GM12878 (cell line): ENCODE results near the gene LRRC2. TPM values are rescaled to one million over a fixed set of nuclear protein-coding genes. Genes with fewer than 3 reads are reported as not detected.

Experiments used
- ATAC-seq: fragments of 200-7000 bp; cut with Tn5 transposase; 3 replicates; pipeline ENCODE4 v1.9.1; 2020; ENCODE audit warnings: mild to moderate bottlenecking, moderate library complexity
- BruUV-seq: library from RNA; stranded (reverse); fragments of 400-500 nt; replicated peaks from 2 replicates; lab custom pipeline; 2021; lab: Mats Ljungman, UMichigan
- CTCF ChIA-PET: fragments of 300-600 bp; sonication (Branson Sonifier 250); formaldehyde crosslinking; extraction: SDS; loops from one replicate; lab custom pipeline; 2021; ENCODE audit warnings: inconsistent platforms; lab: Yijun Ruan, JAX
- POLR2A ChIA-PET: fragments of 350-600 bp; formaldehyde crosslinking; extraction: SDS; loops from one replicate; lab custom pipeline; 2021; ENCODE audit warnings: inconsistent platforms; lab: Charles Lee
- RAD21 ChIA-PET: fragments of 300-600 bp; sonication (Branson Sonifier 250); formaldehyde crosslinking; loops from one replicate; lab custom pipeline; 2023; ENCODE audit warnings: antibody characterized with exemption; ENCODE audit not compliant: unreplicated experiment; lab: Charles Lee
- SMC1A ChIA-PET: fragments of 300-600 bp; sonication (Branson Sonifier 250); formaldehyde crosslinking; loops from one replicate; lab custom pipeline; 2023; ENCODE audit not compliant: unreplicated experiment, uncharacterized antibody; lab: Charles Lee
- DNase-seq: peaks from one replicate; pipeline ENCODE4 v3.0.0-alpha.2; 2011; ENCODE audit warnings: low read depth, low spot score
- FAIRE-seq: peaks from 3 replicates; lab custom pipeline; 2011; peaks lifted over from hg19 to GRCh38; lab: Jason Lieb, UNC
- H2AFZ ChIP-seq: 2 replicates; pipeline ENCODE4 v1.6.0; 2011; ENCODE audit warnings: low read depth, low read length, control low read depth; ENCODE audit not compliant: control insufficient read depth
- H3K27ac ChIP-seq: 2 replicates; pipeline ENCODE4 v1.5.1; 2011; ENCODE audit warnings: control low read depth; ENCODE audit not compliant: control insufficient read depth, insufficient read depth
- H3K27me3 ChIP-seq, 2 experiments: replicated peaks in 1 of 2; 2 replicates each; pipeline versions ENCODE4 v1.6.0 to v1.6.1; 2011; ENCODE audit warnings: low read length in 1 of 2; ENCODE audit not compliant: control insufficient read depth in 2 of 2, insufficient read depth in 2 of 2
- H3K36me3 ChIP-seq, 2 experiments: 2 replicates each; pipeline ENCODE4 v1.5.1; 2011; ENCODE audit warnings: low read length in 1 of 2; ENCODE audit not compliant: control insufficient read depth in 2 of 2, insufficient read depth in 2 of 2
- H3K4me1 ChIP-seq: 2 replicates; pipeline ENCODE4 v1.6.1; 2011; ENCODE audit warnings: mild to moderate bottlenecking, low read length, moderate library complexity, mixed read lengths; ENCODE audit not compliant: control insufficient read depth, insufficient read depth
- H3K4me2 ChIP-seq: 2 replicates; pipeline ENCODE4 v1.6.0; 2011; ENCODE audit warnings: control low read depth; ENCODE audit not compliant: control insufficient read depth, insufficient read depth
- H3K4me3 ChIP-seq: fragments of 200-600 bp; sonication (generic); 2 replicates; pipeline ENCODE4 v1.5.1; 2016
- H3K79me2 ChIP-seq: 2 replicates; pipeline ENCODE4 v1.6.0; 2011; ENCODE audit warnings: low read length; ENCODE audit not compliant: control insufficient read depth, insufficient read depth
- H3K9ac ChIP-seq: 2 replicates; pipeline ENCODE4 v1.8.0; 2011; ENCODE audit warnings: low read length, control low read depth, mixed read lengths; ENCODE audit not compliant: control insufficient read depth, insufficient read depth
- H3K9me3 ChIP-seq: replicated peaks from 3 replicates; pipeline ENCODE4 v1.5.1; 2011; ENCODE audit warnings: mild to moderate bottlenecking, low read length; ENCODE audit not compliant: control insufficient read depth, insufficient read depth
- H4K20me1 ChIP-seq: 2 replicates; pipeline ENCODE4 v1.6.0; 2011; ENCODE audit not compliant: control insufficient read depth, insufficient read depth
- CBX5 ChIP-seq: sonication (generic); IDR thresholded peaks from 2 replicates; pipeline ENCODE4 v1.6.1; 2016; ENCODE audit warnings: low read depth, moderate library complexity, mild to moderate bottlenecking, inconsistent platforms
- GABPA ChIP-seq: IDR thresholded peaks from 2 replicates; pipeline ENCODE4 v1.6.1; 2014; ENCODE audit warnings: antibody characterized with exemption, low read depth, mild to moderate bottlenecking, inconsistent platforms
- HDAC6 ChIP-seq: fragments of 200-600 bp; sonication (generic); IDR thresholded peaks from one replicate; pipeline ENCODE4 v1.8.0; 2017; ENCODE audit warnings: antibody characterized with exemption; ENCODE audit not compliant: unreplicated experiment
- IKZF1 ChIP-seq: fragments of 450-650 bp; conservative IDR thresholded peaks from 2 replicates; pipeline ENCODE4 v1.6.1; 2017; ENCODE audit warnings: antibody characterized with exemption, mild to moderate bottlenecking
- KAT2A ChIP-seq: conservative IDR thresholded peaks from 2 replicates; pipeline ENCODE4 v1.6.1; 2011; ENCODE audit warnings: low read depth, low read length; ENCODE audit not compliant: control insufficient read depth
- MYB ChIP-seq: fragments of 150-350 bp; IDR thresholded peaks from 2 replicates; pipeline ENCODE4 v1.6.1; 2014; ENCODE audit warnings: mild to moderate bottlenecking, low read depth, low read length, borderline replicate concordance
- NR2C2 ChIP-seq: IDR thresholded peaks from 2 replicates; pipeline ENCODE4 v1.6.1; 2011; ENCODE audit warnings: borderline replicate concordance, low read depth; ENCODE audit not compliant: control insufficient read depth, insufficient read length
- NR2F1 ChIP-seq: fragments of 450-650 bp; conservative IDR thresholded peaks from 2 replicates; pipeline ENCODE4 v1.6.1; 2017; ENCODE audit warnings: mild to moderate bottlenecking
- PAX8 ChIP-seq: fragments of 450-650 bp; IDR thresholded peaks from 2 replicates; pipeline ENCODE4 v1.6.1; 2017; ENCODE audit warnings: mild to moderate bottlenecking, moderate library complexity
- POLR2AphosphoS2 ChIP-seq: IDR thresholded peaks from 2 replicates; pipeline ENCODE4 v1.6.1; 2011; ENCODE audit warnings: low read depth, mild to moderate bottlenecking, low read length, improper control_type of control experiment, moderate library complexity
- SREBF1 ChIP-seq: IDR thresholded peaks from 2 replicates; pipeline ENCODE4 v1.6.1; 2012; ENCODE audit warnings: mild to moderate bottlenecking, low read length
- TARDBP ChIP-seq: IDR thresholded peaks from 2 replicates; pipeline ENCODE4 v1.6.1; 2016; ENCODE audit warnings: borderline replicate concordance
- TCF7 ChIP-seq: IDR thresholded peaks from 2 replicates; pipeline ENCODE4 v1.6.1; 2014; ENCODE audit warnings: antibody characterized with exemption, borderline replicate concordance
- WRNIP1 ChIP-seq: IDR thresholded peaks from 2 replicates; pipeline ENCODE4 v1.6.1; 2011; ENCODE audit warnings: low read depth, low read length, improper control_type of control experiment, borderline replicate concordance
- ZBED1 ChIP-seq: IDR thresholded peaks from 2 replicates; pipeline ENCODE4 v1.6.1; 2016; ENCODE audit warnings: borderline replicate concordance
- ZNF24 ChIP-seq: fragments of 450-650 bp; IDR thresholded peaks from 2 replicates; pipeline ENCODE4 v1.6.1; 2017; ENCODE audit warnings: antibody characterized with exemption, mild to moderate bottlenecking
- WGBS: methylation state at CpG from one replicate; pipeline ENCODE4 v1.1.6; 2016; ENCODE audit warnings: low lambda C conversion rate; ENCODE audit not compliant: insufficient replicate concordance, insufficient coverage; ENCODE audit errors: missing lambda C conversion rate; 5-methylcytosine and 5-hydroxymethylcytosine counted together
- in situ Hi-C: fragments of 300-500 bp; cut with MboI; formaldehyde crosslinking; loops from 9 replicates; pipeline ENCODE4 v1.14.3; 2018; ENCODE audit warnings: mixed read lengths
- intact Hi-C: fragments of 100-400 bp; cut with micrococcal nuclease; formaldehyde crosslinking; loops from one replicate; pipeline ENCODE4 v1.14.2; 2022; ENCODE audit not compliant: unreplicated experiment
- polyA plus RNA-seq, 11 experiments: library from polyadenylated mRNA; depleted of rRNA in 4 of 11; unstranded in 6 of 11; stranded (reverse) in 5 of 11; fragments of >200 nt; fragmentation: Nextera tagmentation in 4 of 11; fragmentation: Illumina TruSeq in 1 of 11; extraction: Ambion mirVana in 4 of 11; extraction: Trizol in 1 of 11; gene quantifications; 1 replicate in 1 of 11; 2 replicates in 10 of 11; pipeline versions ENCODE4 v1.2.1 to v1.2.3, GENCODE V29; 2011 to 2016; ENCODE audit warnings: inconsistent platforms in 2 of 11, missing spikeins in 2 of 11, low read depth in 1 of 11
- total RNA-seq, 4 experiments: library from RNA; depleted of rRNA in 3 of 4; stranded (reverse); fragments of >200 nt in 3 of 4; fragmentation: Illumina TruSeq in 1 of 4; extraction: Trizol in 1 of 4; gene quantifications; 2 replicates each; pipeline versions ENCODE4 v1.2.1 to v1.2.3, GENCODE V29; 2013 to 2021
- TF ChIP-seq, protein P1 (sequence below): fragments of 450-650 bp; formaldehyde crosslinking; IDR thresholded peaks from 2 replicates; pipeline ENCODE4 v1.4.0; 2022; ENCODE audit warnings: mild to moderate bottlenecking, moderate library complexity
- TF ChIP-seq, protein P2 (sequence below): IDR thresholded peaks from 2 replicates; pipeline ENCODE4 v1.6.1; 2012; ENCODE audit warnings: improper control_type of control experiment, low read depth, low read length; ENCODE audit not compliant: insufficient replicate concordance

The LRRC2 gene
- total and polyA plus RNA-seq, 10 of the 15 experiments (the other 5 are each of a cell fraction or from before 2014, with no cell fraction given): not detected

DNA sequence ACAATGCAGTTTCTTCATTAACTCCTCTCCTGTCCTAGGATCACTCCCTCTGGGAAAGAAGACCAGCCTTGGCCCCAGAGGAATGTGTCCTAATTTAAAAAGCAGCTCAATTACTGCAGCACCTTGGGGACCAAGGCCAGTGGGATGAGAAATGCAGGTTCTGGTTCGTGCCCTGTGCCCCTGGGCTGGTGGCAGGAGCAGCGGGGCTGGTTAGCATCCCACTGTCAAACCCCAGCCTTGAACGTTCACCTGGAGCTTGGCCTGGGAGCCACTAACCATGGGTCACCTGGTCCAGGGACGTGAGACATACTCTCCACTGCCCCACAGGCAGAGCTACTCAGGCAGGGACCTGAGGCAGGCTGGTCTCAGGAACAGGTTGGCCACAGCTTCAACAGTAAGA, 76.7 kb downstream of the LRRC2 start:
- Histone ChIP-seq H3K4me3 (no peak overlapping the region), H3K4me1 (peaks cover 5% of the 10 kb centered on the region), H4K20me1 (no peaks in the 10 kb centered on the region), H3K27me3 (0 out of 4 replicates have a peak, but pooled peaks cover 0 to 1% of the 10 kb centered on the region in 2 experiments), H3K9ac (no peak overlapping the region), H3K36me3 (no peaks in the 10 kb centered on the region), H3K27ac (no peak overlapping the region), H2AFZ (no peak overlapping the region), H3K4me2 (no peak overlapping the region), H3K79me2 (no peaks in the 10 kb centered on the region), H3K9me3 (no peaks in the 10 kb centered on the region)
- TF ChIP-seq TCF7: no peak
- no peak for TF ChIP-seq ZBED1
- TF ChIP-seq MYB: no peak
- no peak for TF ChIP-seq TARDBP
- no peak for TF ChIP-seq GABPA
- TF ChIP-seq POLR2AphosphoS2: no peak
- no peak for TF ChIP-seq NR2F1
- TF ChIP-seq WRNIP1: no peak
- no peak for TF ChIP-seq ZNF24
- TF ChIP-seq, protein P1, sequence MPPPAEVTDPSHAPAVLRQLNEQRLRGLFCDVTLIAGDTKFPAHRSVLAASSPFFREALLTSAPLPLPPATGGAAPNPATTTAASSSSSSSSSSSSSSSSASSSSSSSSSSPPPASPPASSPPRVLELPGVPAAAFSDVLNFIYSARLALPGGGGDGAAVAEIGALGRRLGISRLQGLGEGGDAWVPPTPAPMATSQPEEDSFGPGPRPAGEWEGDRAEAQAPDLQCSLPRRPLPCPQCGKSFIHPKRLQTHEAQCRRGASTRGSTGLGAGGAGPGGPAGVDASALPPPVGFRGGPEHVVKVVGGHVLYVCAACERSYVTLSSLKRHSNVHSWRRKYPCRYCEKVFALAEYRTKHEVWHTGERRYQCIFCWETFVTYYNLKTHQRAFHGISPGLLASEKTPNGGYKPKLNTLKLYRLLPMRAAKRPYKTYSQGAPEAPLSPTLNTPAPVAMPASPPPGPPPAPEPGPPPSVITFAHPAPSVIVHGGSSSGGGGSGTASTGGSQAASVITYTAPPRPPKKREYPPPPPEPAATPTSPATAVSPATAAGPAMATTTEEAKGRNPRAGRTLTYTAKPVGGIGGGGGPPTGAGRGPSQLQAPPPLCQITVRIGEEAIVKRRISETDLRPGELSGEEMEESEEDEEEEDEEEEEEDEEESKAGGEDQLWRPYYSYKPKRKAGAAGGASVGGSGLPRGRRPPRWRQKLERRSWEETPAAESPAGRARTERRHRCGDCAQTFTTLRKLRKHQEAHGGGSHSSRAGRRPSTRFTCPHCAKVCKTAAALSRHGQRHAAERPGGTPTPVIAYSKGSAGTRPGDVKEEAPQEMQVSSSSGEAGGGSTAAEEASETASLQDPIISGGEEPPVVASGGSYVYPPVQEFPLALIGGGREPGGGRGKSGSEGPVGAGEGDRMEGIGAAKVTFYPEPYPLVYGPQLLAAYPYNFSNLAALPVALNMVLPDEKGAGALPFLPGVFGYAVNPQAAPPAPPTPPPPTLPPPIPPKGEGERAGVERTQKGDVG (CRISPR knock-in tag): no peak
- TF ChIP-seq, protein P2, sequence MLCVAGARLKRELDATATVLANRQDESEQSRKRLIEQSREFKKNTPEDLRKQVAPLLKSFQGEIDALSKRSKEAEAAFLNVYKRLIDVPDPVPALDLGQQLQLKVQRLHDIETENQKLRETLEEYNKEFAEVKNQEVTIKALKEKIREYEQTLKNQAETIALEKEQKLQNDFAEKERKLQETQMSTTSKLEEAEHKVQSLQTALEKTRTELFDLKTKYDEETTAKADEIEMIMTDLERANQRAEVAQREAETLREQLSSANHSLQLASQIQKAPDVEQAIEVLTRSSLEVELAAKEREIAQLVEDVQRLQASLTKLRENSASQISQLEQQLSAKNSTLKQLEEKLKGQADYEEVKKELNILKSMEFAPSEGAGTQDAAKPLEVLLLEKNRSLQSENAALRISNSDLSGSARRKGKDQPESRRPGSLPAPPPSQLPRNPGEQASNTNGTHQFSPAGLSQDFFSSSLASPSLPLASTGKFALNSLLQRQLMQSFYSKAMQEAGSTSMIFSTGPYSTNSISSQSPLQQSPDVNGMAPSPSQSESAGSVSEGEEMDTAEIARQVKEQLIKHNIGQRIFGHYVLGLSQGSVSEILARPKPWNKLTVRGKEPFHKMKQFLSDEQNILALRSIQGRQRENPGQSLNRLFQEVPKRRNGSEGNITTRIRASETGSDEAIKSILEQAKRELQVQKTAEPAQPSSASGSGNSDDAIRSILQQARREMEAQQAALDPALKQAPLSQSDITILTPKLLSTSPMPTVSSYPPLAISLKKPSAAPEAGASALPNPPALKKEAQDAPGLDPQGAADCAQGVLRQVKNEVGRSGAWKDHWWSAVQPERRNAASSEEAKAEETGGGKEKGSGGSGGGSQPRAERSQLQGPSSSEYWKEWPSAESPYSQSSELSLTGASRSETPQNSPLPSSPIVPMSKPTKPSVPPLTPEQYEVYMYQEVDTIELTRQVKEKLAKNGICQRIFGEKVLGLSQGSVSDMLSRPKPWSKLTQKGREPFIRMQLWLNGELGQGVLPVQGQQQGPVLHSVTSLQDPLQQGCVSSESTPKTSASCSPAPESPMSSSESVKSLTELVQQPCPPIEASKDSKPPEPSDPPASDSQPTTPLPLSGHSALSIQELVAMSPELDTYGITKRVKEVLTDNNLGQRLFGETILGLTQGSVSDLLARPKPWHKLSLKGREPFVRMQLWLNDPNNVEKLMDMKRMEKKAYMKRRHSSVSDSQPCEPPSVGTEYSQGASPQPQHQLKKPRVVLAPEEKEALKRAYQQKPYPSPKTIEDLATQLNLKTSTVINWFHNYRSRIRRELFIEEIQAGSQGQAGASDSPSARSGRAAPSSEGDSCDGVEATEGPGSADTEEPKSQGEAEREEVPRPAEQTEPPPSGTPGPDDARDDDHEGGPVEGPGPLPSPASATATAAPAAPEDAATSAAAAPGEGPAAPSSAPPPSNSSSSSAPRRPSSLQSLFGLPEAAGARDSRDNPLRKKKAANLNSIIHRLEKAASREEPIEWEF: no peak
- no peak for TF ChIP-seq IKZF1
- no peak for TF ChIP-seq HDAC6
- TF ChIP-seq PAX8: no peak
- no peak for TF ChIP-seq NR2C2
- no peak for TF ChIP-seq KAT2A
- no peak for TF ChIP-seq SREBF1
- no peak for TF ChIP-seq CBX5
- DNase-seq (no peak), ATAC-seq (no peak), FAIRE-seq (no peak)
- no TSS peak for BruUV-seq
- RAD21 ChIA-PET: interaction anchor here (0.7 to 3.4 kb wide), 14 partner anchors 9 to 207 kb away, joined by 3 to 66 read pairs (median 4); no protein-coding TSS in a partner anchor
- intact Hi-C loops (no loop called here), in situ Hi-C loops (loop anchor here (5.0 kb wide), 2 partner anchors 68 to 138 kb away; no protein-coding TSS in a partner anchor)
- POLR2A ChIA-PET: no interaction called here
- SMC1A ChIA-PET: interaction anchor here (0.6 to 4.2 kb wide), 25 partner anchors 8 to 276 kb away, joined by 3 to 68 read pairs (median 4); partner anchors contain the start of genes CCRL2 and RTP3
- 97% methylated on average over 4 of the region's 4 CpGs for WGBS
- CTCF ChIA-PET: interaction anchor here (0.6 to 11.0 kb wide), 42 partner anchors 8 to 1461 kb away, joined by 3 to 207 read pairs (median 5); partner anchors contain the start of genes ALS2CL and RTP3
